Spleen (tissue), 11 donors: ENCODE results near the gene EMC8. TPM values are rescaled to one million over a fixed set of nuclear protein-coding genes. Genes with fewer than 3 reads are reported as not detected.

Source experiments
- DNase-seq: peaks from one replicate; pipeline ENCODE4 v3.0.0-alpha.2; 2020
- H3K27ac ChIP-seq, 8 donors: fragments of 200-600 bp; sonication (generic) in 7 of 8; 1 replicate in 4 of 8; 2 replicates in 4 of 8; pipeline versions ENCODE4 v1.5.0 to v1.8.0; 2016 to 2021; ENCODE audit warnings: inconsistent platforms in 4 of 8, mild to moderate bottlenecking in 4 of 8, moderate library complexity in 1 of 8
- H3K27me3 ChIP-seq, 7 donors: fragments of 200-600 bp; sonication (generic) in 6 of 7; replicated peaks in 1 of 7; 1 replicate in 4 of 7; 2 replicates in 3 of 7; pipeline versions ENCODE4 v1.5.0 to v1.8.0; 2016 to 2021; ENCODE audit warnings: inconsistent platforms in 3 of 7, mild to moderate bottlenecking in 1 of 7
- H3K36me3 ChIP-seq, 6 donors: fragments of 200-600 bp; sonication (generic) in 5 of 6; 1 replicate in 4 of 6; 2 replicates in 2 of 6; pipeline versions ENCODE4 v1.5.0 to v1.8.0; 2016 to 2021; ENCODE audit warnings: inconsistent platforms in 2 of 6
- H3K4me1 ChIP-seq, 6 donors: fragments of 200-600 bp; sonication (generic) in 5 of 6; 1 replicate in 3 of 6; 2 replicates in 3 of 6; pipeline versions ENCODE4 v1.5.0 to v1.8.0; 2016 to 2021; ENCODE audit warnings: inconsistent platforms in 3 of 6
- H3K4me3 ChIP-seq, 8 donors: fragments of 200-600 bp; sonication (generic) in 7 of 8; 1 replicate in 4 of 8; 2 replicates in 4 of 8; pipeline versions ENCODE4 v1.5.0 to v1.8.0; 2016 to 2021; ENCODE audit warnings: inconsistent platforms in 4 of 8, mild to moderate bottlenecking in 4 of 8, moderate library complexity in 2 of 8
- H3K9me3 ChIP-seq, 8 donors: fragments of 200-600 bp; sonication (generic) in 7 of 8; 1 replicate in 4 of 8; 2 replicates in 4 of 8; pipeline versions ENCODE4 v1.5.0 to v1.8.0; 2016 to 2021; ENCODE audit warnings: inconsistent platforms in 4 of 8
- POLR2A ChIP-seq, 3 donors: fragments of 450-650 bp; IDR thresholded peaks; one replicate each; pipeline ENCODE4 v1.5.1; 2017; ENCODE audit warnings: antibody characterized with exemption in 3 of 3, mild to moderate bottlenecking in 1 of 3
- POLR2AphosphoS5 ChIP-seq, 3 donors: sonication (generic); formaldehyde crosslinking; IDR thresholded peaks; one replicate each; pipeline ENCODE4 v1.5.1; 2017; ENCODE audit warnings: antibody characterized with exemption in 3 of 3
- WGBS, 5 donors: extraction: QIAGEN DNeasy Blood & Tissue Kit in 3 of 5; methylation state at CpG; one replicate each; pipeline versions ENCODE4 v1.1.5 to v1.1.7; 2013 to 2018; 5-methylcytosine and 5-hydroxymethylcytosine counted together
- intact Hi-C: fragments of 100-400 bp; cut with DNase I; formaldehyde crosslinking; loops from one replicate; pipeline ENCODE4 v1.15.0; 2023; ENCODE audit warnings: low total_unique reads
- polyA plus RNA-seq, 3 donors: library from polyadenylated mRNA; stranded (reverse); fragments of 200-250 nt; gene quantifications; one replicate each; pipeline ENCODE4 v1.2.1, GENCODE V29; 2013
- total RNA-seq, 7 donors: library from RNA; depleted of rRNA in 3 of 7; stranded (reverse); fragments of >200 nt in 3 of 7; fragmentation: NEBNext Ultra II Directional in 4 of 7; extraction: Animal tissue kit (Norgen Biotek cat#: 25700) in 4 of 7; gene quantifications; one replicate each; pipeline versions ENCODE4 v1.1.0 to v1.2.1, GENCODE V29; 2016 to 2021
- TF ChIP-seq, protein P1 (sequence below), 11 experiments: fragments of 200-600 bp in 7 of 11; fragments of 450-650 bp in 4 of 11; sonication (generic) in 4 of 11; IDR thresholded peaks in 8 of 11; conservative IDR thresholded peaks in 3 of 11; 1 replicate in 7 of 11; 2 replicates in 4 of 11; pipeline versions ENCODE4 v1.4.0 to v1.8.0; 2016 to 2021; ENCODE audit warnings: antibody characterized with exemption in 11 of 11, inconsistent platforms in 4 of 11, mild to moderate bottlenecking in 1 of 11
- donor health status: healthy with polysubstance abuse.
- donor health status: DM: no; HTN: no; CAD: no; lungs with moderate emphysema.
- donor health status: DM: no; HTN: no; CAD: no.
- donor health status: Bipolar disorder and iron deficiency.
- donor health status: healthy.
- donor health status: DM: no; HTN: no; CAD: no.
- donor health status: DM: yes; HTN: yes; CAD: no.

EMC8 gene
- total and polyA plus RNA-seq, 10 donors = 10.1 to 43.0 (median 23.8) TPM

DNA sequence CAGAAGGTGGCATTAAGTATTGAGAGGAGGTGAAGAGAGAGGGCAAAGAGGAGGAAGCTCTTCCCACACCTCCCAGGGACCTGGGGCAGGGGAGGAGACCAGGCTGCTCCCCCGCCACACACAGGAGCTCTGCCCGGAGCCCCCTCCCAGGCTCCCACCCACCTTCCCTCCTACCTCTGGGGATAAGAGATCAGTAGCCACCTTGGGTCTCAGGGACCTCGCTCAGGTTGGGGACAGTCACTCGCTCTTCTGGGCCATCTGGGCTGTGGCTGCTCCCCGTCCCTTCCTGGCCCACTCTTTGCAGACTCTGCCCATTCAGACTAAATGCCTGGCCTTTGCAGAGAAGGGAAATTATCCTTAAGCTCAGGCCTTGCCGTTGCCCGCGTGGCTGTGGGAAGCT lies 33.6 kb downstream of the EMC8 start:
- Histone ChIP-seq H3K27ac (no peak overlapping the region), H3K9me3 (no peaks in the 10 kb centered on the region), H3K4me3 (no peak overlapping the region), H3K4me1 (peaks cover 5 to 24% (median 12%) of the 10 kb centered on the region in 6 donors), H3K36me3 (peaks cover 0 to 13% (median 0%) of the 10 kb centered on the region in 6 donors), H3K27me3 (peaks cover 0 to 6% (median 0%) of the 10 kb centered on the region in 7 donors)
- no peak for DNase-seq
- WGBS, 5 donors = 63 to 72% (median 66%) methylated on average over 8 of the region's 8 CpGs
- TF ChIP-seq POLR2A (IDR thresholded peaks at IDR 0.05) (no peak), POLR2AphosphoS5 (IDR thresholded peaks at IDR 0.05) (no peak)
- TF ChIP-seq, protein P1, sequence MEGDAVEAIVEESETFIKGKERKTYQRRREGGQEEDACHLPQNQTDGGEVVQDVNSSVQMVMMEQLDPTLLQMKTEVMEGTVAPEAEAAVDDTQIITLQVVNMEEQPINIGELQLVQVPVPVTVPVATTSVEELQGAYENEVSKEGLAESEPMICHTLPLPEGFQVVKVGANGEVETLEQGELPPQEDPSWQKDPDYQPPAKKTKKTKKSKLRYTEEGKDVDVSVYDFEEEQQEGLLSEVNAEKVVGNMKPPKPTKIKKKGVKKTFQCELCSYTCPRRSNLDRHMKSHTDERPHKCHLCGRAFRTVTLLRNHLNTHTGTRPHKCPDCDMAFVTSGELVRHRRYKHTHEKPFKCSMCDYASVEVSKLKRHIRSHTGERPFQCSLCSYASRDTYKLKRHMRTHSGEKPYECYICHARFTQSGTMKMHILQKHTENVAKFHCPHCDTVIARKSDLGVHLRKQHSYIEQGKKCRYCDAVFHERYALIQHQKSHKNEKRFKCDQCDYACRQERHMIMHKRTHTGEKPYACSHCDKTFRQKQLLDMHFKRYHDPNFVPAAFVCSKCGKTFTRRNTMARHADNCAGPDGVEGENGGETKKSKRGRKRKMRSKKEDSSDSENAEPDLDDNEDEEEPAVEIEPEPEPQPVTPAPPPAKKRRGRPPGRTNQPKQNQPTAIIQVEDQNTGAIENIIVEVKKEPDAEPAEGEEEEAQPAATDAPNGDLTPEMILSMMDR (IDR thresholded peaks at IDR 0.05 in 8 of 11, conservative IDR thresholded peaks at IDR 0.05 in 3 of 11) = no peak
- intact Hi-C loops = no loop called here

DNA sequence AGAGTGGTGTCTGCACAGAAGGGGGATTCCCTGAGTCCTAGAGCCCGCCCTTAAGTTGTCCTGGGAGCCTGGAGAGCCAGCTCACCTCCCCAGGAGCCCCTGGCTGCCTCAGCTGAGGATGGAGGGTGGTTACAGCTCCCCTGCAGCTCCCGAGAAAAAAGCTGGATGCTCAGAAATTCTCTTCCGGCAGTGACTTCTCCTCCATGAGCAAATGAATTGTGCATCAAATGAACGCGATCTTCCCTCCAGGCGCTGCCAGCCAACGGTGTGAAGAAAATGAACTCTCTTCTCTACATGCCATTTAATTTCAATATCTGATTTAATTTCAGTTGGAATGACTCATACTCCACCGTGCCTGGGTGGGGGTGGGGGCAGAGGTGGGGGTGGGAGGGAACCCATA lies 34.1 kb downstream of the EMC8 start:
- intact Hi-C loops = no loop called here
- 65 to 75% (median 71%) methylated on average over 8 of the region's 8 CpGs for WGBS, 5 donors

DNA sequence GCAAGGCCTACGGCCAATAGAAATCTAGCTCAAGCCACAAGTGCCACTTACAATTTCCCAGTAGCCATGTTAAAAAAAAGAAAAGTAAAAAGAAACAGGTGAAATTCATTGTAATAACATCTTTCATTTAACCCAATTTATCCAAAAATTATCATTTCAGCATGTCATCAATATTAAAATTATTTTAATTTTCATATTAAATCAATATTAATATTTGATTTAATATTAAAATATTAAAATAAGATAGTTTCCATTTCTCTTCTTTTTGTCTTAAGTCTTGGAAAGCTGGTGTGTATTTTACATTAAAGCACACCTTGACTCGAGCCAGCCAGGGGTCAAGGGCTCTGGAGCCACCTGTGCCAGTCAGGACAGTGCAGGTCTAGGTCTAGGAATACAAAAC lies 35.7 kb downstream of the EMC8 start:
- peaks cover 0 to 20% (median 0%) of the 10 kb centered on the region in 7 donors for H3K27me3 ChIP-seq
- DNase-seq = no peak
- no peaks in the 10 kb centered on the region for H3K9me3 ChIP-seq
- intact Hi-C loops = no loop called here
- H3K36me3 ChIP-seq = peaks cover 0 to 7% (median 0%) of the 10 kb centered on the region in 6 donors
- no peak overlapping the region for H3K4me3 ChIP-seq
- H3K27ac ChIP-seq = no peak overlapping the region
- H3K4me1 ChIP-seq = peaks cover 5 to 46% (median 24%) of the 10 kb centered on the region in 6 donors
- no peak for TF ChIP-seq POLR2A (IDR thresholded peaks at IDR 0.05)
- no peak for TF ChIP-seq POLR2AphosphoS5 (IDR thresholded peaks at IDR 0.05)
- TF ChIP-seq, protein P1 (IDR thresholded peaks at IDR 0.05 in 8 of 11, conservative IDR thresholded peaks at IDR 0.05 in 3 of 11) = no peak
- 79 to 96% (median 89%) methylated on average over 2 of the region's 2 CpGs for WGBS, 5 donors

More for the DNA sequence above, 34.1 kb downstream of the EMC8 start:
- no peak for DNase-seq
- H3K4me1 ChIP-seq = peaks cover 5 to 30% (median 12%) of the 10 kb centered on the region in 6 donors
- no peaks in the 10 kb centered on the region for H3K9me3 ChIP-seq
- H3K36me3 ChIP-seq = peaks cover 0 to 7% (median 0%) of the 10 kb centered on the region in 6 donors
- H3K27me3 ChIP-seq = peaks cover 0 to 6% (median 0%) of the 10 kb centered on the region in 7 donors
- TF ChIP-seq POLR2A (IDR thresholded peaks at IDR 0.05) = no peak
- TF ChIP-seq, protein P1 (IDR thresholded peaks at IDR 0.05 in 8 of 11, conservative IDR thresholded peaks at IDR 0.05 in 3 of 11) = no peak
- no peak for TF ChIP-seq POLR2AphosphoS5 (IDR thresholded peaks at IDR 0.05)
- H3K4me3 ChIP-seq = no peak overlapping the region
- H3K27ac ChIP-seq = no peak overlapping the region

- Histone ChIP-seq H3K4me1 (peaks cover 5 to 52% (median 29%) of the 10 kb centered on the region in 6 donors), H3K36me3 (peaks cover 0 to under 1% (median 0%) of the 10 kb centered on the region in 6 donors), H3K27me3 (peaks cover 0 to 20% (median 0%) of the 10 kb centered on the region in 7 donors), H3K4me3 (no peak overlapping the region), H3K27ac (no peak overlapping the region), H3K9me3 (no peaks in the 10 kb centered on the region)
- intact Hi-C loops = no loop called here
- TF ChIP-seq POLR2AphosphoS5 (IDR thresholded peaks at IDR 0.05) = no peak
- TF ChIP-seq, protein P1 (IDR thresholded peaks at IDR 0.05 in 8 of 11, conservative IDR thresholded peaks at IDR 0.05 in 3 of 11) = no peak
- no peak for TF ChIP-seq POLR2A (IDR thresholded peaks at IDR 0.05)
- WGBS, 5 donors = 84 to 90% (median 88%) methylated on average over 5 to 12 of the region's 12 CpGs
- DNase-seq = peak; percentile 75
Observed at GRCh38 chr16:85762970-85763369, 36.4 kb downstream of the EMC8 start.
